Vagina (tissue), 2 donors: ENCODE data around the gene HOXD8. TPM values are rescaled to one million over a fixed set of nuclear protein-coding genes. Genes with fewer than 3 reads are reported as not detected.

Experiments
- DNase-seq, 2 donors: peaks; one replicate each; pipeline ENCODE4 v3.0.0-alpha.2; 2017; ENCODE audit errors: extremely low spot score in 2 of 2
- H3K27ac ChIP-seq: fragments of 200-600 bp; sonication (generic); one replicate; pipeline ENCODE4 v1.5.1; 2019
- H3K27me3 ChIP-seq: fragments of 200-600 bp; sonication (generic); one replicate; pipeline ENCODE4 v1.5.1; 2019
- H3K36me3 ChIP-seq, 2 donors: fragments of 200-600 bp; sonication (generic); one replicate each; pipeline ENCODE4 v1.5.1; 2017 to 2019
- H3K4me1 ChIP-seq: fragments of 200-600 bp; sonication (generic); one replicate; pipeline ENCODE4 v1.5.1; 2019
- H3K4me3 ChIP-seq, 2 donors: fragments of 200-600 bp; sonication (generic); 1 replicate in 1 of 2; 2 replicates in 1 of 2; pipeline ENCODE4 v1.5.1; 2016 to 2019
- H3K9me3 ChIP-seq: fragments of 200-600 bp; sonication (generic); one replicate; pipeline ENCODE4 v1.5.1; 2019
- POLR2A ChIP-seq, 2 donors: fragments of 450-650 bp; IDR thresholded peaks; one replicate each; pipeline ENCODE4 v1.6.1; 2017; ENCODE audit warnings: antibody characterized with exemption in 2 of 2, mild to moderate bottlenecking in 2 of 2, moderate library complexity in 2 of 2
- POLR2AphosphoS5 ChIP-seq, 2 donors: sonication (generic); formaldehyde crosslinking; IDR thresholded peaks; one replicate each; pipeline ENCODE4 v1.9.0; 2017; ENCODE audit warnings: antibody characterized with exemption in 2 of 2, mild to moderate bottlenecking in 2 of 2, low read depth in 1 of 2; ENCODE audit not compliant: insufficient read depth in 1 of 2
- intact Hi-C: fragments of 100-400 bp; cut with DNase I; formaldehyde crosslinking; loops from one replicate; pipeline ENCODE4 v1.15.1; 2023
- total RNA-seq: library from RNA; depleted of rRNA; stranded (reverse); fragments of >200 nt; gene quantifications from one replicate; pipeline ENCODE4 v1.2.3, GENCODE V29; 2016
- TF ChIP-seq, protein P1 (sequence below), 3 experiments: fragments of 450-650 bp in 2 of 3; fragments of 200-600 bp in 1 of 3; sonication (generic) in 1 of 3; IDR thresholded peaks; one replicate each; pipeline ENCODE4 v1.5.1; 2017 to 2019; ENCODE audit warnings: antibody characterized with exemption in 3 of 3, mild to moderate bottlenecking in 2 of 3, moderate library complexity in 2 of 3

Gene HOXD8
- total RNA-seq, 1 donor from 2014 or later, result 10.3 TPM

DNA sequence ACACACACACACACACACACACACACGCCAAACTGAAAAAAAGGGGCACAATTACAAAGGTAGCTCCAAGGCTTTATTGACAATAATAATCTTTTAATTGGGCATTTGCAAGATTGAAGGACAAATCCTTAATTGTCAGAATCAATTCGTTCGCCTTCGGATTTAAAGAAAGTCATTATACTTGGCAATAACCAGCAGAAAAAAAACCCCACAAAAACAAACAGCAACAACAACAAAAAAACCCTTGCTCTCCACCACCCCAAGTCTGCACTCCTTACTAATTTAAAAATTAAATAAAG, 1.8 kb upstream of the HOXD8 start:
- Histone ChIP-seq H3K27me3 (peaks cover 5% of the 10 kb centered on the region), H3K4me1 (peaks cover 17% of the 10 kb centered on the region), H3K27ac (peak overlapping the region; percentile 83), H3K4me3 (peak overlapping the region; percentile 46 to 58), H3K9me3 (no peaks in the 10 kb centered on the region), H3K36me3 (no peaks in the 10 kb centered on the region)
- intact Hi-C loops, result loop anchor here (5.0 to 10.0 kb wide), 2 partner anchors 510 to 1017 kb away; no protein-coding TSS in a partner anchor
- TF ChIP-seq, protein P1, sequence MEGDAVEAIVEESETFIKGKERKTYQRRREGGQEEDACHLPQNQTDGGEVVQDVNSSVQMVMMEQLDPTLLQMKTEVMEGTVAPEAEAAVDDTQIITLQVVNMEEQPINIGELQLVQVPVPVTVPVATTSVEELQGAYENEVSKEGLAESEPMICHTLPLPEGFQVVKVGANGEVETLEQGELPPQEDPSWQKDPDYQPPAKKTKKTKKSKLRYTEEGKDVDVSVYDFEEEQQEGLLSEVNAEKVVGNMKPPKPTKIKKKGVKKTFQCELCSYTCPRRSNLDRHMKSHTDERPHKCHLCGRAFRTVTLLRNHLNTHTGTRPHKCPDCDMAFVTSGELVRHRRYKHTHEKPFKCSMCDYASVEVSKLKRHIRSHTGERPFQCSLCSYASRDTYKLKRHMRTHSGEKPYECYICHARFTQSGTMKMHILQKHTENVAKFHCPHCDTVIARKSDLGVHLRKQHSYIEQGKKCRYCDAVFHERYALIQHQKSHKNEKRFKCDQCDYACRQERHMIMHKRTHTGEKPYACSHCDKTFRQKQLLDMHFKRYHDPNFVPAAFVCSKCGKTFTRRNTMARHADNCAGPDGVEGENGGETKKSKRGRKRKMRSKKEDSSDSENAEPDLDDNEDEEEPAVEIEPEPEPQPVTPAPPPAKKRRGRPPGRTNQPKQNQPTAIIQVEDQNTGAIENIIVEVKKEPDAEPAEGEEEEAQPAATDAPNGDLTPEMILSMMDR (IDR thresholded peaks at IDR 0.05), result no peak
- no peak for TF ChIP-seq POLR2A (IDR thresholded peaks at IDR 0.05)
- DNase-seq, result no peak

- TF ChIP-seq, protein P1 (IDR thresholded peaks at IDR 0.05), result no peak
- peak in 1 of 2 donors; percentile 39 for TF ChIP-seq POLR2AphosphoS5 (IDR thresholded peaks at IDR 0.05; ENCODE audit: insufficient read depth in 1 of 2, low read depth in 1 of 2)
- peaks cover 17% of the 10 kb centered on the region for H3K4me1 ChIP-seq
- H3K27me3 ChIP-seq, result peaks cover 5% of the 10 kb centered on the region
- H3K36me3 ChIP-seq, result no peaks in the 10 kb centered on the region
- no peaks in the 10 kb centered on the region for H3K9me3 ChIP-seq
- intact Hi-C loops, result loop anchor here (5.0 to 10.0 kb wide), 2 partner anchors 509 to 1016 kb away; no protein-coding TSS in a partner anchor
- peak overlapping the region; percentile 46 to 58 for H3K4me3 ChIP-seq
- no peak for DNase-seq
- peak overlapping the region; percentile 83 for H3K27ac ChIP-seq
Measured at GRCh38 chr2:176128172-176128981, 1.1 kb upstream of the HOXD8 start.

DNA sequence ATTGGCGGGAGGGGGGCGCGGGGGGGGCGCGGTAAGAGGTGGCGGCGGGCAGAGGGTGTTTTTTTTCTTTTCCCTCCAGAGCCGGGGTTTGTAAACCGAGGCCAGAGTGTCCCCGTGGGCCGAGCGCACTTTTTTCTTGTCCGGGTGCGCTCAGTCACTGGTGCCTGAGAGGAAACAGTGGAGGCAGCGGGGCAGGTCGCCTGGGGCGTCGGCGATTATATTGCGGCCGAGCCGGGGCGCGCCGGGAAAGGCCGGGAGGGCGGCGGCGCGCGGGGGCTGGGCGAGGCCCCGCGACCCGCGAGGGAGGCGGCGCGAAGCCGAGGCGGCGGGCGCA, 275 bp downstream of the HOXD8 start:
- Histone ChIP-seq H3K4me1 (peaks cover 17% of the 10 kb centered on the region), H3K4me3 (peak overlapping the region; percentile 46 to 58), H3K9me3 (no peaks in the 10 kb centered on the region), H3K27me3 (peaks cover 5% of the 10 kb centered on the region), H3K36me3 (no peaks in the 10 kb centered on the region), H3K27ac (peak overlapping the region; percentile 83)
- intact Hi-C loops, result loop anchor here (1.0 to 10.0 kb wide), 3 partner anchors 22 to 1015 kb away; partner anchors contain the start of gene HOXD11
- TF ChIP-seq, protein P1 (IDR thresholded peaks at IDR 0.05), result no peak
- DNase-seq, result no peak

DNA sequence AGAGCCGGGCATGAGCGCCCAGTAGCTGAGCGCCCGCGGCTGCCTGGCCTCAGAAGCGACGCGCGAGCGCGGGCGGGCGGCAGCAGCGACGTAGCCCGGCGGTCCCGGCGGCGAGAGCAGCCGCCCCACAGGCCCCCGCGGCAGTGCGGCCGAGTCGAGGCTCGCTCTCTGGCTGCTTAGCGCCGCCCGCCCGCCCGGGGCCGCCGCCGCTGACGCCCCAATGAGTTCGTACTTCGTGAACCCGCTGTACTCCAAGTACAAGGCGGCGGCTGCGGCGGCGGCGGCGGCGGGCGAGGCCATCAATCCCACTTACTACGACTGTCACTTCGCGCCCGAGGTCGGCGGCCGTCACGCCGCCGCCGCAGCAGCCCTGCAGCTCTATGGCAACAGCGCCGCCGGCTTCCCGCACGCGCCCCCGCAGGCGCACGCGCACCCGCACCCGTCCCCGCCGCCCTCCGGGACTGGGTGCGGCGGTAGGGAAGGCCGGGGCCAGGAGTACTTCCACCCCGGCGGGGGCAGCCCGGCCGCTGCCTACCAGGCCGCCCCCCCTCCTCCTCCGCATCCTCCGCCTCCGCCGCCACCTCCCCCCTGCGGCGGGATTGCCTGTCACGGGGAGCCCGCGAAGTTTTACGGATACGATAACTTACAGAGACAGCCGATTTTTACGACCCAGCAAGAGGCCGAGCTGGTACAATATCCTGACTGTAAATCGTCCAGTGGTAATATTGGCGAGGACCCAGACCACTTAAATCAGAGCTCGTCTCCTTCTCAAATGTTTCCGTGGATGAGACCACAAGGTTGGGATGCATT, 847 bp downstream of the HOXD8 start:
- TF ChIP-seq, protein P1 (IDR thresholded peaks at IDR 0.05), result no peak
- TF ChIP-seq POLR2AphosphoS5 (IDR thresholded peaks at IDR 0.05; ENCODE audit: insufficient read depth in 1 of 2, low read depth in 1 of 2), result peak in 1 of 2 donors; percentile 23
- peak in 1 of 2 donors; percentile 7 for TF ChIP-seq POLR2A (IDR thresholded peaks at IDR 0.05)
- no peak for DNase-seq
- peaks cover 5% of the 10 kb centered on the region for H3K27me3 ChIP-seq
- peak overlapping the region; percentile 83 for H3K27ac ChIP-seq
- H3K9me3 ChIP-seq, result no peaks in the 10 kb centered on the region
- H3K36me3 ChIP-seq, result no peaks in the 10 kb centered on the region
- peaks cover 17% of the 10 kb centered on the region for H3K4me1 ChIP-seq
- peak overlapping the region; percentile 46 to 58 for H3K4me3 ChIP-seq
- intact Hi-C loops, result loop anchor here (1.0 kb wide), 1 partner anchor 23 kb away; the partner anchor contains the start of gene HOXD11
